ENCODE data around the gene KCNN2. TPM values are rescaled to one million over a fixed set of nuclear protein-coding genes. Genes with fewer than 3 reads are reported as not detected.
A peak's percentile ranks its signal among the peaks of the same experiment; 100 is the strongest.

KCNN2 gene
- total RNA-seq, 2 experiments from 2014 or later, result not detected

DNA sequence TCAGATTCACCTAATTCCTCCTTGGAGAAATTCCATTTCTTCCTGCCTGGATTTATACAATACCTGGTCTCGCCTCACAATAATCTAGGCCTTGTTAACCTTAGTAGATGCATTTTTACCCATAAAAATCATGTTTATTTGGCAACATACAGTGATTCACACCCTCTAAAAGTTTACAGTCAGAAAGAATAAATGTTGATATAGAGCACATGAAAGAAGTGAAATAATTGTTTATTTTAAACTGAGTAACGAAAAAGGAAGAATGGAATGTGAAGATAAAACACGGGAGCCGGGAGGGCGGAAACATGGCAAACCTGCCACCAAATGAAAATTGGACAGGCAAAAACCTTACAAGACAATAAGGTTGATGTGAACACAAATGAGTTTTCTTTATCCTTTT, 28.9 kb upstream of the KCNN2 start:
- Mint-ChIP-seq H3K27ac (no peak overlapping the region), H3K36me3 (ENCODE audit: low read depth) (no peaks in the 10 kb centered on the region), H3K4me1 (no peaks in the 10 kb centered on the region)

DNA sequence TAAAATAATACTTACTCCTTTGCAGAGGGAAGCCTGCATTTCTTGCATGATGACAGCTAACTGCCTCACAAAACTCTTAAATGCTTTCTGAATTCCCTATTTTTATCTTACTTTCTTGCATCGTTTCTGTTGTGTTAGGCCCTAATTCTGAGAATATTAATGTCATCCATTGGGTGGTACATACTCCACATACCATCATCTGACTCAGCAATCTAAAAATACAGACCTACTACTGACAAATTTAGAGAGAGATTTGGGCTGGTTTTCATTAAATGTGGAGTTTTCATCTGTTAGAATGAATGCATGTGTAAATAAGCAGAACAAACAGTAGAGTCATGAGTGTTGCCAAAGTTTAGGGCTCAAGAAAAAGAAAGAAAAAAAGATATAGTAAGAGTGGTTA, 26.5 kb upstream of the KCNN2 start:
- DNase-seq (no peak), ATAC-seq (no peak)
- peaks cover 3% of the 10 kb centered on the region for H3K9me3 Mint-ChIP-seq (ENCODE audit: low read depth)
- POLR2A ChIA-PET, result no interaction called here
- intact Hi-C loops (cut with DNase I, micrococcal nuclease), result no loop called here
- peaks cover 2% of the 10 kb centered on the region for H3K27me3 Mint-ChIP-seq
- H3K27ac Mint-ChIP-seq, result no peak overlapping the region
- CTCF ChIA-PET, result interaction anchor here (0.7 kb wide), 1 partner anchor 682 kb away, joined by 3 read pairs; no protein-coding TSS in a partner anchor
- H3K36me3 Mint-ChIP-seq (ENCODE audit: low read depth), result no peaks in the 10 kb centered on the region
- no peak overlapping the region for H3K4me3 Mint-ChIP-seq
- no peaks in the 10 kb centered on the region for H3K4me1 Mint-ChIP-seq

More for the DNA sequence above, 28.9 kb upstream of the KCNN2 start:
- CTCF ChIA-PET, result no interaction called here
- Mint-ChIP-seq H3K9me3 (ENCODE audit: low read depth) (no peaks in the 10 kb centered on the region), H3K4me3 (no peak overlapping the region), H3K27me3 (peaks cover 2% of the 10 kb centered on the region)
- no peak for DNase-seq
- ATAC-seq, result no peak
- POLR2A ChIA-PET, result no interaction called here
- intact Hi-C loops (cut with DNase I, micrococcal nuclease), result no loop called here

DNA sequence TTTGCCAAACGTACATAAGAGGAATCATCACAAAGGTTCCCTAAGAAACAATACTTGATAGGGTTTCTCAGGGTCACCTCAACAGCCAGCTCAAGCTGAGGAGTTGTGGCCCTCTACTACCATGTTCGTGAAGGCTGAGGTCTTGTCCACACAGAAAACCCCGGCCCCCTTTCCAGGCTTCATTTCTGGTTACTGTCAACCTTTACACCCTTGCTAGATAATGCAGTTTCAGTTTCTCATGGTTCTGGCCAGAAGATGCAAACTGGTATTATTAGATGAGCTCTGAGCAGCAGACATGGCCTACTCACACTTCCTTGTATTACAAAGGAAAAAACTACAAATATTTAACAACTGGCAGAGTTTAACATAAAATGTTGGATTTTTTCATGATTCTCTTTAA, 22.8 kb upstream of the KCNN2 start:
- Mint-ChIP-seq H3K27ac (no peak overlapping the region), H3K4me1 (no peaks in the 10 kb centered on the region), H3K27me3 (no peaks in the 10 kb centered on the region), H3K36me3 (ENCODE audit: low read depth) (no peaks in the 10 kb centered on the region), H3K4me3 (no peak overlapping the region), H3K9me3 (ENCODE audit: low read depth) (peaks cover 5% of the 10 kb centered on the region)
- CTCF ChIA-PET, result interaction anchor here (0.8 kb wide), 1 partner anchor 313 kb away, joined by 4 read pairs; no protein-coding TSS in a partner anchor
- POLR2A ChIA-PET, result no interaction called here
- DNase-seq (no peak), ATAC-seq (no peak)
- intact Hi-C loops (cut with DNase I, micrococcal nuclease), result no loop called here

DNA sequence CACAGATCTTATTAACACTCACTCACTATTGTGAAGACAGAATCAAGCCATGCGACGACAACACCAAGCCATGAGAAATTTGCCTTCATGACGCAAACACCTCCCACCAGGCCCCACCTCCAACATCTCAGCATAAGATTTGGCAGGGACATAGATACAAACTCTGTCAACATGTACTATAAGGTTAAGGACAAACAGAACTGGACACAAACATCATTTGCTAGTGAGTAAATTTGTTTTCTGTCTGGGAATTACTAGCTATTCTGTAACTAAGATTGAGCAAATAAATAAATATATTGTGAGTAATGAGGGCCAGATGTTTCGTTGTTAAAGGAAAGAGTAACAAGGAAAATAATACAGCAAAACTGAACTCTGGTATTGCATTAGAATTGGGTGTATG, 15.7 kb upstream of the KCNN2 start:
- H3K27me3 Mint-ChIP-seq, result peaks cover 1% of the 10 kb centered on the region
- H3K36me3 Mint-ChIP-seq (ENCODE audit: low read depth), result no peaks in the 10 kb centered on the region
- no peak for ATAC-seq
- no peak for DNase-seq
- H3K9me3 Mint-ChIP-seq (ENCODE audit: low read depth), result no peaks in the 10 kb centered on the region
- CTCF ChIA-PET, result no interaction called here
- intact Hi-C loops (cut with DNase I, micrococcal nuclease), result no loop called here
- no peak overlapping the region for H3K27ac Mint-ChIP-seq
- POLR2A ChIA-PET, result no interaction called here
- H3K4me3 Mint-ChIP-seq, result no peak overlapping the region
- no peaks in the 10 kb centered on the region for H3K4me1 Mint-ChIP-seq

DNA sequence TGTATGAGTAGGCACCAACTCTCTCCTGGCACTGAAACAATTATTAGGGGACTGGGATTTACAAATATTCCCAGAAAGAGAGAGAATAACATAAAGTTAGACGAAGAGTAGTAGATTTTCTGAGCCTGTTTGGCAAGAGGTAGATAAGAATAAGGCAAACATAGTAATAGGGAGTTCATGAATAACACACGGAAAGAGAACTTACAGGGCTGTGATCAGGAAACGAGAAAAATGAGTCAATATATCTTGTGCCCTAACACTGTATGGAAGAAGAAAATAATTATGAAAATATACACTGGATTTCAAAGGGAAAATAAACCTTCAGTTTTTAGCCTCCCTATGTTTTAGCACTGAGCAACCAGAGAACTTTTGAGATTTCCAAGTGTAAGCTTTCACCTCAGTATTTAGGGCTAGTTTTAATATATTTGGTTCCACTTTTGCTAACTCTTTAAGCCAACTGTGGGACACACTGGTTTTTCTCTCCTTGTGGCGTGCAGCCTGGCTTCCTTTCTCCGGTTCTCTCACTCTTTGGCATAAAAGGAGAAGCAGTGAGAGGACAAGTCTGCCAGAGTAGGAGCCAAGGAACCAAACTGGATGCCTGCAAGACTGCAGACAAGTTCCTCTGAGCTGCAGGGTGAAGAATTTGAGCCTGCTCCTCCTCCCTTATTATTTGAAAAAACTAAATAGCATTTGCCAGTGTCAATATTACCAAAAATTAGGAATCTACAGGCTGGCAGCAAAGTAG, 6.6 kb upstream of the KCNN2 start:
- H3K27me3 Mint-ChIP-seq, result peaks cover 12% of the 10 kb centered on the region
- DNase-seq, result no peak
- H3K4me3 Mint-ChIP-seq, result no peak overlapping the region
- POLR2A ChIA-PET, result no interaction called here
- no peak overlapping the region for H3K27ac Mint-ChIP-seq
- intact Hi-C loops (cut with DNase I, micrococcal nuclease), result no loop called here
- no peaks in the 10 kb centered on the region for H3K36me3 Mint-ChIP-seq (ENCODE audit: low read depth)
- H3K4me1 Mint-ChIP-seq, result no peaks in the 10 kb centered on the region
- no peak for ATAC-seq
- no peaks in the 10 kb centered on the region for H3K9me3 Mint-ChIP-seq (ENCODE audit: low read depth)
- CTCF ChIA-PET, result interaction anchor here (0.6 kb wide), 1 partner anchor 661 kb away, joined by 3 read pairs; no protein-coding TSS in a partner anchor

DNA sequence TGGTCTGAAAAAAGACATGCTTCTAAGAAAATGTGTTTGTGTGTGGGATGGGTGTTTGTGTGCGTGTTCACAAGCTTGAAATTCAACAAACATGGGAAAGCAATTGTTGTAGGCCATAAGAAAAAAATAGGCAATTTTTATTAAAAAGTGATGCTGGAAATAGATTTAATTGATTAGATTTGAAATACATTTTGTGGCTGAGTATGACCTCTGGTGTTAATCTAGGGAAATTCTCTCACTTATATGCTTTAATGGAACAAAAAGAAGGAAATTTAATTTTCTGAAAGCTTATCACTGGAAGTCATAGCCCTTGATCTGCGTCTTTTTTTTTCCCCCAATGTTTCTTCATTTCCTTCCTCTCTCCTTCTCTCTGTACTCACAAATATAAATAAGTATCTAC, 3.5 kb upstream of the KCNN2 start:
- H3K27me3 Mint-ChIP-seq, result peaks cover 28% of the 10 kb centered on the region
- no peak overlapping the region for H3K27ac Mint-ChIP-seq
- H3K4me1 Mint-ChIP-seq, result peaks cover 4% of the 10 kb centered on the region
- CTCF ChIA-PET, result no interaction called here
- intact Hi-C loops (cut with DNase I, micrococcal nuclease), result no loop called here
- H3K36me3 Mint-ChIP-seq (ENCODE audit: low read depth), result no peaks in the 10 kb centered on the region
- no peaks in the 10 kb centered on the region for H3K9me3 Mint-ChIP-seq (ENCODE audit: low read depth)
- ATAC-seq (no peak), DNase-seq (no peak)
- H3K4me3 Mint-ChIP-seq, result no peak overlapping the region
- POLR2A ChIA-PET, result no interaction called here

DNA sequence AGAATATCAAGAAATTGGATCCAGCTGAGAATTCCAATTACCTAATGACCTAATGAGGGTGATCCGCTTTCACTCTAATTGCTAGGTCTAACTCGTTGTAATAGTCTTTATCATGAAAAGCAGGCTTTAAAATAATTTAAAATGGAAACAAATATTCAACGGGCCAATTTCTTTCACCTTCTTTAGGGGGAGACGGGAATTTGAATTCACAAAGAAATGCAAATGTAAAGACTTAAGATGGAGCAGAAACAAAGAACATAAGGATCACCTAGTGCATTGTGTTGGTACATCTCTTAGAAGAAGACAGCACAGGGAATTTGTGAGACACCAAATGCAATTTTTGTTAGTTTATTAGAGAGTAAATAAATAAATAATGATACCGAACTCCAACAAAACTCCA, 1.5 kb upstream of the KCNN2 start:
- no peaks in the 10 kb centered on the region for H3K36me3 Mint-ChIP-seq (ENCODE audit: low read depth)
- no peak for DNase-seq
- no peak overlapping the region for H3K4me3 Mint-ChIP-seq

DNA sequence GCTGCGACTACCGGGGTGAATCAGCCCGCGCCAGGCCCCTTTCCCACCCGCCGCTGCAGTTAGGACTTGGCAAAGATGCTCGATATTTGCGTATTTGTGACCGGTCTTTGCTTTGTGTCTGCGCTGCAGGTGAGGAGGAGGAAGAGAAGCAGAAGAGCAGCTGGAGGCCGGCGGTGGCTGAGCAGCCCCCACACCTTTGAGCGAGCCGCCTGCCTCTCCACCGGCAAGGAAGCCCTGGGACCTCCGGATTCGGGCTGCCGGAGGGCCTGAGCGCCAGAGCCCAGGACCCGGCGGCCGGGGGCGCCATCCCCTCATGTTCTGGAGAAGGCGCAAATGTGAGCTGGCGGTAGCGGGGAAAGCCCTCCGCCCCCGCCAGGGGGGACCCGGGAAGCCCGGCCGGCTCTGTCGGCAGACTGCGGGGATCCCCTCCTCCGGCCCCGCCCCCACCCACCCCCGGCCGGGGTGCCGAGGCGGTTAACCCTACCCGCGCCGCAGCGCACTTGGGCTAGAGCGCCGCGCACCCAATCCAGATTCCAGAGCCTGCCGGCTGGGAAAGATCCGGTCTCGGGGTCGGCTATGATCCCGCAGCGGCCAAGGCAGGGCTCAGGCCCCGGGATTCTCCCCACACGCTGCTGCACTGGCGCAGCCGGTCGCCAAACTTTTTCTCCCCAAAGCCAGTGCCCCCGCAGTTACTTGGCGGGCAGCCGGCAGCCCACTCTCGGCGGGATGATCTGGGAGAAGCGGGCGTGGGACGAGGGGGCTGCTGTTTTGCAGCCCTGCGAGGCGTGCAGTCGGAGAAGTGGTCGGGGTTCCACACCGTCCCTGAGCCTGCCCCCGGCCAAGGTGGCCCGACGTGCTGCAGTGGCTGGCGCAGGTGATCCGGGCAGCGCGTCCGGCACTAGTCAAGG, 800 bp upstream of the KCNN2 start:
- CTCF ChIA-PET, result no interaction called here
- POLR2A ChIA-PET, result no interaction called here
- Mint-ChIP-seq H3K4me3 (no peak overlapping the region), H3K27me3 (peaks cover 38% of the 10 kb centered on the region), H3K36me3 (ENCODE audit: low read depth) (no peaks in the 10 kb centered on the region), H3K27ac (no peak overlapping the region), H3K4me1 (peaks cover 4% of the 10 kb centered on the region), H3K9me3 (ENCODE audit: low read depth) (no peaks in the 10 kb centered on the region)
- DNase-seq (peak; percentile 51), ATAC-seq (no peak)
- intact Hi-C loops (cut with DNase I, micrococcal nuclease), result no loop called here

More for the DNA sequence above, 1.5 kb upstream of the KCNN2 start:
- intact Hi-C loops (cut with DNase I, micrococcal nuclease), result no loop called here
- ATAC-seq, result no peak
- CTCF ChIA-PET, result no interaction called here
- no peak overlapping the region for H3K27ac Mint-ChIP-seq
- H3K27me3 Mint-ChIP-seq, result peaks cover 38% of the 10 kb centered on the region
- H3K9me3 Mint-ChIP-seq (ENCODE audit: low read depth), result no peaks in the 10 kb centered on the region
- H3K4me1 Mint-ChIP-seq, result peaks cover 4% of the 10 kb centered on the region
- POLR2A ChIA-PET, result no interaction called here

DNA sequence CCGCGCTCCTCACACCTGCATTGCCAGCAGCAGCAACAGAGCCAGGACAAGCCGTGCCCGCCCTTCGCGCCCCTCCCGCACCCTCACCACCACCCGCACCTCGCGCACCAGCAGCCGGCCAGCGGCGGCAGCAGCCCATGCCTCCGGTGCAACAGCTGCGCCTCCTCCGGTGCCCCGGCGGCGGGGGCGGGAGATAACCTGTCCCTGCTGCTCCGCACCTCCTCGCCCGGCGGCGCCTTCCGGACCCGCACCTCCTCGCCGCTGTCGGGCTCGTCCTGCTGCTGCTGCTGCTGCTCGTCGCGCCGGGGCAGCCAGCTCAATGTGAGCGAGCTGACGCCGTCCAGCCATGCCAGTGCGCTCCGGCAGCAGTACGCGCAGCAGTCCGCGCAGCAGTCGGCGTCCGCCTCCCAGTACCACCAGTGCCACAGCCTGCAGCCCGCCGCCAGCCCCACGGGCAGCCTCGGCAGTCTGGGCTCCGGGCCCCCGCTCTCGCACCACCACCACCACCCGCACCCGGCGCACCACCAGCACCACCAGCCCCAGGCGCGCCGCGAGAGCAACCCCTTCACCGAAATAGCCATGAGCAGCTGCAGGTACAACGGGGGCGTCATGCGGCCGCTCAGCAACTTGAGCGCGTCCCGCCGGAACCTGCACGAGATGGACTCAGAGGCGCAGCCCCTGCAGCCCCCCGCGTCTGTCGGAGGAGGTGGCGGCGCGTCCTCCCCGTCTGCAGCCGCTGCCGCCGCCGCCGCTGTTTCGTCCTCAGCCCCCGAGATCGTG, 517 bp downstream of the KCNN2 start:
- Mint-ChIP-seq H3K4me3 (no peak overlapping the region), H3K4me1 (peaks cover 4% of the 10 kb centered on the region), H3K27me3 (peaks cover 40% of the 10 kb centered on the region), H3K36me3 (ENCODE audit: low read depth) (no peaks in the 10 kb centered on the region), H3K9me3 (ENCODE audit: low read depth) (no peaks in the 10 kb centered on the region), H3K27ac (no peak overlapping the region)
- no peak for ATAC-seq
- intact Hi-C loops (cut with DNase I, micrococcal nuclease), result no loop called here
- POLR2A ChIA-PET, result no interaction called here
- DNase-seq, result peak; percentile 25
- CTCF ChIA-PET, result no interaction called here

DNA sequence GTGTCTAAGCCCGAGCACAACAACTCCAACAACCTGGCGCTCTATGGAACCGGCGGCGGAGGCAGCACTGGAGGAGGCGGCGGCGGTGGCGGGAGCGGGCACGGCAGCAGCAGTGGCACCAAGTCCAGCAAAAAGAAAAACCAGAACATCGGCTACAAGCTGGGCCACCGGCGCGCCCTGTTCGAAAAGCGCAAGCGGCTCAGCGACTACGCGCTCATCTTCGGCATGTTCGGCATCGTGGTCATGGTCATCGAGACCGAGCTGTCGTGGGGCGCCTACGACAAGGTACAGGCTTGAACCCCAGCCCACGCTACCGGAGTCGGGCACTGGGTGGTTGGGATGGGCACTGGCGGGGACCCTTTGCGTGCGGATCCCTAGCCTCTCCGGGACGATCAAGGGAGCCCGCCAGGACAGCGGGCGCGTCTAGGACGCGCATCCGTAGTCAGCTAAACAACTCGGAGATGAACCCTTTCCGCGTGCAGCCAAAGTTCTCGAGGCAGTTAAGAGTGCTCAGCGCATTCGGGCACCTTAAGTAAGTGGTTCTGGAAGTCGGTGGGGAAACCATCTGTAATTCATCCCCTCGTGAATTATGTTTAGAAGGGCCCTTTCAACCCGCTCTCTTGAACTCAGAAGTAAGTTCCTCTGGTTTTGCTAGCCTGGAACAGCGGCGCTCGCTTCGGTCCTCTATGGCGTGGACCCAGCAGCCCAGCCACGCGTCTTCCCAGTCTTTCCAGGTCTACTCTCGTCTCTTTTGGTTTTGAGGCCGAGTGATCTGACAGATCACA, 1.3 kb downstream of the KCNN2 start:
- no peak for ATAC-seq
- DNase-seq, result peak; percentile 7
- peaks cover 4% of the 10 kb centered on the region for H3K4me1 Mint-ChIP-seq
- no peaks in the 10 kb centered on the region for H3K9me3 Mint-ChIP-seq (ENCODE audit: low read depth)
- ChIA-PET CTCF (no interaction called here), POLR2A (no interaction called here)
- no peak overlapping the region for H3K4me3 Mint-ChIP-seq
- H3K27me3 Mint-ChIP-seq, result peaks cover 40% of the 10 kb centered on the region
- no peaks in the 10 kb centered on the region for H3K36me3 Mint-ChIP-seq (ENCODE audit: low read depth)
- no peak overlapping the region for H3K27ac Mint-ChIP-seq
- intact Hi-C loops (cut with DNase I, micrococcal nuclease), result no loop called here

DNA sequence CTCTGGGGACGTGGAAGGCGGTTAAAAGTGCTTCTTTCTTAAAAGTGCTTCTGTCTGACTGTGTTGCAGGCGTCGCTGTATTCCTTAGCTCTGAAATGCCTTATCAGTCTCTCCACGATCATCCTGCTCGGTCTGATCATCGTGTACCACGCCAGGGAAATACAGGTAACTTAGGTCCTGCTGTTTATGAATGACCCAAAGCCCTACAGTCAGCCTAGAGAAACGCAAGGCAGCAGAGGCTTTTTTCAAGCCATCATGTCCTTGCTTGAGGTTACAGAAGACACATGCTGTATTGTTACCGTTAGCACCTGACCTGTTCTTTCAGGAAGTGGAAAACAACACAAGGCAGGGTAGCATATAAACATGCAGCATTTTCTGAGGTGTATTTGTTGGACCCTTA, 2.0 kb downstream of the KCNN2 start:
- H3K27me3 Mint-ChIP-seq, result peaks cover 40% of the 10 kb centered on the region
- ATAC-seq (no peak), DNase-seq (no peak)
- H3K4me3 Mint-ChIP-seq, result no peak overlapping the region
- peaks cover 4% of the 10 kb centered on the region for H3K4me1 Mint-ChIP-seq
- no peaks in the 10 kb centered on the region for H3K9me3 Mint-ChIP-seq (ENCODE audit: low read depth)
- ChIA-PET POLR2A (no interaction called here), CTCF (no interaction called here)
- no peak overlapping the region for H3K27ac Mint-ChIP-seq
- intact Hi-C loops (cut with DNase I, micrococcal nuclease), result no loop called here
- H3K36me3 Mint-ChIP-seq (ENCODE audit: low read depth), result no peaks in the 10 kb centered on the region

Measured in activated CD4-positive, alpha-beta T cell treated with anti-CD3 and anti-CD28 coated beads for 36 hours (primary cell).